Neural progenitor cell (in vitro differentiated cells): ENCODE measurements around the gene RAB1A. TPM values are rescaled to one million over a fixed set of nuclear protein-coding genes. Genes with fewer than 3 reads are reported as not detected.

Source experiments
- DNase-seq: peaks from one replicate; pipeline ENCODE4 v3.0.0-alpha.2; 2016; ENCODE audit warnings: low spot score
- H2AFZ ChIP-seq: fragments of 200-600 bp; sonication (generic); replicated peaks from 2 replicates; pipeline ENCODE4 v1.6.1; 2016; ENCODE audit warnings: antibody characterized with exemption
- H3F3A ChIP-seq: fragments of 200-600 bp; sonication (generic); 2 replicates; pipeline ENCODE4 v1.6.1; 2016; ENCODE audit warnings: antibody characterized with exemption, low read depth
- H3K27ac ChIP-seq: fragments of 200-600 bp; sonication (generic); 2 replicates; pipeline ENCODE4 v1.5.1; 2016; ENCODE audit warnings: mild to moderate bottlenecking
- H3K27me3 ChIP-seq: fragments of 200-600 bp; sonication (generic); 2 replicates; pipeline ENCODE4 v1.6.1; 2016; ENCODE audit warnings: mild to moderate bottlenecking, moderate library complexity
- H3K36me3 ChIP-seq: fragments of 200-600 bp; sonication (generic); 2 replicates; pipeline ENCODE4 v1.5.1; 2016
- H3K4me1 ChIP-seq: fragments of 200-600 bp; sonication (generic); 2 replicates; pipeline ENCODE4 v1.6.1; 2016; ENCODE audit warnings: mixed run types
- H3K4me2 ChIP-seq: fragments of 200-600 bp; sonication (generic); 2 replicates; pipeline ENCODE4 v1.6.1; 2016
- H3K4me3 ChIP-seq: fragments of 200-600 bp; sonication (generic); 2 replicates; pipeline ENCODE4 v1.5.1; 2016
- H3K79me2 ChIP-seq: fragments of 200-600 bp; sonication (generic); 2 replicates; pipeline ENCODE4 v1.6.1; 2016; ENCODE audit warnings: low read depth
- H3K9ac ChIP-seq: fragments of 200-600 bp; sonication (generic); 2 replicates; pipeline ENCODE4 v1.6.1; 2016
- H3K9me3 ChIP-seq: fragments of 200-600 bp; sonication (generic); 2 replicates; pipeline ENCODE4 v1.5.1; 2016; ENCODE audit warnings: low read depth
- H4K20me1 ChIP-seq: fragments of 200-600 bp; sonication (generic); 2 replicates; pipeline ENCODE4 v1.6.1; 2016; ENCODE audit warnings: low read depth
- H3K27ac Mint-ChIP-seq: 3 replicates; pipeline ENCODE4 v1.8.0; 2021; ENCODE audit warnings: mixed read lengths
- H3K27me3 Mint-ChIP-seq: 2 replicates; pipeline ENCODE4 v1.8.0; 2022; ENCODE audit warnings: low read depth, mild to moderate bottlenecking, inconsistent platforms, moderate library complexity, mixed read lengths; ENCODE audit not compliant: insufficient read depth
- H3K36me3 Mint-ChIP-seq: 3 replicates; pipeline ENCODE4 v1.8.0; 2021; ENCODE audit warnings: mixed read lengths
- H3K4me1 Mint-ChIP-seq: 3 replicates; pipeline ENCODE4 v1.8.0; 2021; ENCODE audit warnings: mixed read lengths
- H3K4me3 Mint-ChIP-seq: 3 replicates; pipeline ENCODE4 v1.8.0; 2021; ENCODE audit warnings: mild to moderate bottlenecking, moderate library complexity, mixed read lengths
- H3K9me3 Mint-ChIP-seq: 3 replicates; pipeline ENCODE4 v1.8.0; 2020; ENCODE audit warnings: mixed read lengths
- CTCF ChIP-seq: fragments of 200-600 bp; sonication (generic); IDR thresholded peaks from 2 replicates; pipeline ENCODE4 v1.5.1; 2017; ENCODE audit warnings: antibody characterized with exemption, mild to moderate bottlenecking
- EZH2 ChIP-seq: fragments of 200-600 bp; sonication (generic); IDR thresholded peaks from 2 replicates; pipeline ENCODE4 v1.6.1; 2017; ENCODE audit warnings: antibody characterized with exemption, mild to moderate bottlenecking, moderate library complexity
- EZH2phosphoT487 ChIP-seq: fragments of 200-600 bp; sonication (generic); IDR thresholded peaks from 2 replicates; pipeline ENCODE4 v1.6.1; 2017; ENCODE audit warnings: antibody characterized with exemption
- total RNA-seq: library from RNA; depleted of rRNA; stranded (reverse); fragments of >200 nt; gene quantifications from 2 replicates; pipeline ENCODE4 v1.2.3, GENCODE V29; 2015; ENCODE audit warnings: low replicate concordance

RAB1A gene
- total RNA-seq, 1 donor from 2014 or later, result 100 TPM

GRCh38 chr2:65067806-65068553 is 61.9 kb downstream of the RAB1A start:
- H3K27ac ChIP-seq, result no peak overlapping the region
- H3K27me3 ChIP-seq, result no peaks in the 10 kb centered on the region
- peaks cover 5% of the 10 kb centered on the region for H3K27me3 Mint-ChIP-seq
- H3K4me3 Mint-ChIP-seq, result peak overlapping the region; percentile 4
- no peak overlapping the region for H2AFZ ChIP-seq
- no peak overlapping the region for H3K4me2 ChIP-seq
- no peaks in the 10 kb centered on the region for H3K36me3 ChIP-seq
- no peaks in the 10 kb centered on the region for H3K9me3 ChIP-seq
- no peak for DNase-seq
- peaks cover 60% of the 10 kb centered on the region for H3K79me2 ChIP-seq
- peaks cover 77% of the 10 kb centered on the region for H4K20me1 ChIP-seq
- H3K4me3 ChIP-seq, result no peak overlapping the region
- H3K27ac Mint-ChIP-seq, result peak overlapping the region; percentile 26
- peaks cover 18% of the 10 kb centered on the region for H3K4me1 Mint-ChIP-seq
- no peaks in the 10 kb centered on the region for H3K4me1 ChIP-seq
- H3F3A ChIP-seq, result no peaks in the 10 kb centered on the region
- TF ChIP-seq CTCF, result no peak
- no peak for TF ChIP-seq EZH2phosphoT487
- no peak for TF ChIP-seq EZH2
- H3K9ac ChIP-seq, result no peak overlapping the region
- H3K36me3 Mint-ChIP-seq, result peaks cover 24% of the 10 kb centered on the region
- H3K9me3 Mint-ChIP-seq, result no peaks in the 10 kb centered on the region

- Histone ChIP-seq H3K9ac (no peak overlapping the region), H2AFZ (no peak overlapping the region), H4K20me1 (peaks cover 94% of the 10 kb centered on the region), H3K4me1 (peaks cover 10% of the 10 kb centered on the region), H3F3A (no peaks in the 10 kb centered on the region), H3K27me3 (no peaks in the 10 kb centered on the region), H3K79me2 (peaks cover 91% of the 10 kb centered on the region), H3K27ac (no peak overlapping the region), H3K9me3 (no peaks in the 10 kb centered on the region), H3K36me3 (no peaks in the 10 kb centered on the region), H3K4me3 (no peak overlapping the region), H3K4me2 (no peak overlapping the region)
- DNase-seq, result peak; percentile 55
- no peak overlapping the region for H3K4me3 Mint-ChIP-seq
- no peak overlapping the region for H3K27ac Mint-ChIP-seq
- no peak for TF ChIP-seq EZH2phosphoT487
- peak; percentile 51 for TF ChIP-seq CTCF
- peaks cover 29% of the 10 kb centered on the region for H3K4me1 Mint-ChIP-seq
- peaks cover 9% of the 10 kb centered on the region for H3K36me3 Mint-ChIP-seq
- H3K9me3 Mint-ChIP-seq, result no peaks in the 10 kb centered on the region
- peaks cover 5% of the 10 kb centered on the region for H3K27me3 Mint-ChIP-seq
These were observed 65.0 kb downstream of the RAB1A start for GRCh38 chr2:65064728-65065552.

- H3K9ac ChIP-seq, result no peak overlapping the region
- no peak overlapping the region for H3K4me3 ChIP-seq
- H3K36me3 ChIP-seq, result no peaks in the 10 kb centered on the region
- no peak overlapping the region for H3K27ac ChIP-seq
- H3K79me2 ChIP-seq, result peaks cover 100% of the 10 kb centered on the region
- H3K27me3 ChIP-seq, result no peaks in the 10 kb centered on the region
- H3F3A ChIP-seq, result no peaks in the 10 kb centered on the region
- Mint-ChIP-seq H3K9me3 (no peaks in the 10 kb centered on the region), H3K27me3 (peaks cover 5% of the 10 kb centered on the region), H3K36me3 (peaks cover 7% of the 10 kb centered on the region), H3K4me3 (no peak overlapping the region), H3K27ac (no peak overlapping the region), H3K4me1 (peaks cover 31% of the 10 kb centered on the region)
- peaks cover 93% of the 10 kb centered on the region for H4K20me1 ChIP-seq
- no peak overlapping the region for H2AFZ ChIP-seq
- TF ChIP-seq CTCF (no peak), EZH2phosphoT487 (no peak), EZH2 (no peak)
- peaks cover 16% of the 10 kb centered on the region for H3K4me1 ChIP-seq
- no peak for DNase-seq
- no peaks in the 10 kb centered on the region for H3K9me3 ChIP-seq
- no peak overlapping the region for H3K4me2 ChIP-seq
These were observed 66.8 kb downstream of the RAB1A start for GRCh38 chr2:65062843-65063825.
